NOMO-1 treated with dmso at 0.1 percent for 144 hours (cell line): Measurements from ENCODE around the gene C9orf57.
"Not testable (repeated sequence)": the region's sequence is repeated elsewhere in the genome, so short reads cannot be mapped to it uniquely, and the experiment has no call there.

ENCODE experiments used
- DNase-seq: peaks from one replicate; lab custom pipeline; 2025; ENCODE audit not compliant: unreplicated experiment; lab: John Stamatoyannopoulos, UW

The C9orf57 gene, protein sequence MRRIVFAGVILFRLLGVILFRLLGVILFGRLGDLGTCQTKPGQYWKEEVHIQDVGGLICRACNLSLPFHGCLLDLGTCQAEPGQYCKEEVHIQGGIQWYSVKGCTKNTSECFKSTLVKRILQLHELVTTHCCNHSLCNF

GRCh38 chr9:72060513-72060912 lies at the start of gene C9orf57:
Gene C9orf57 (minus strand): TSS chr9:72060613. CDS start chr9:72059331, 1,282 bp downstream.
- DNase-seq, result no peak

- no peak for DNase-seq
Observed at GRCh38 chr9:72102520-72102919, 42.1 kb upstream of the C9orf57 start.

GRCh38 chr9:72095520-72095919 lies 35.1 kb upstream of the C9orf57 start:
- DNase-seq, result not testable (repeated sequence)

- no peak for DNase-seq
Observed at GRCh38 chr9:72092820-72093219, 32.4 kb upstream of the C9orf57 start.

GRCh38 chr9:72089451-72090130 lies 29.2 kb upstream of the C9orf57 start:
- no peak for DNase-seq

- no peak for DNase-seq
Observed at GRCh38 chr9:72082536-72082935, 22.1 kb upstream of the C9orf57 start.

- not testable (repeated sequence) for DNase-seq
Observed at GRCh38 chr9:72074666-72075065, 14.3 kb upstream of the C9orf57 start.

DNA sequence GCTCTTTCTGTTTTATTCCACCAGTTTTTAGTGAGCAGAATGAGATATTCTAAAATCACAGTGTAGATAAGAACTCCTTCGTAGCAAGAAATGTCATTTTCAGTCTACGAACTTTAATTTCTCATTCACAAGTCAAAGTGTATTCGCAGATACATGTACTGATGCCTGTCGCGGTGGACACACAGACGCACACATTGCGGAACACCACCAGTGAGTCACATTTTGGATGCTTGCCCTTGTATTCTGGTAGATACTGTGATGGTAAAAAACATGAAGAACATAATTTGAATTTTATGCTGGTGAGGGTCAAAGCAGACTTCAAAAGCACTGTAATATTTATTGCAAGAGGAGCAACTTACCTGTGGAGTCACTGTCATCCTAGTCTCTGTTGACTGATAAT lies 4.7 kb upstream of the C9orf57 start:
- no peak for DNase-seq

DNA sequence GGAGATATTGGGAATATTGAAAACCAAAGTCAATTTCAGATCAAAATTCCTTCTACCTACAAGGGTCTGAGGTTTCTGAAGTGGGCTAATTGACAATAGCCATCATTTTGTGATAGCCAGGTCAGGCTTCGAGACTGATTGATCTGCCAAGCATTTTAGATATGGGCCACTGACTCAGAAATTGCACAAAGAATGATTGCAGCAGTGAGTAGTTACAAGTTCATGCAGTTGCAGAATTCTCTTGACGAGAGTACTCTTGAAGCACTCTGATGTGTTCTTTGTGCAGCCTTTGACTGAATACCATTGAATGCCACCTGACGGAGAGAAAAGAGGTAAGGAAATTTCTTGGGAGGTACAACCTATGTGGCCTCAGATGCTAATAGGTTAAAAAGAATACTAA lies 8.3 kb downstream of the C9orf57 start:
- no peak for DNase-seq

DNA sequence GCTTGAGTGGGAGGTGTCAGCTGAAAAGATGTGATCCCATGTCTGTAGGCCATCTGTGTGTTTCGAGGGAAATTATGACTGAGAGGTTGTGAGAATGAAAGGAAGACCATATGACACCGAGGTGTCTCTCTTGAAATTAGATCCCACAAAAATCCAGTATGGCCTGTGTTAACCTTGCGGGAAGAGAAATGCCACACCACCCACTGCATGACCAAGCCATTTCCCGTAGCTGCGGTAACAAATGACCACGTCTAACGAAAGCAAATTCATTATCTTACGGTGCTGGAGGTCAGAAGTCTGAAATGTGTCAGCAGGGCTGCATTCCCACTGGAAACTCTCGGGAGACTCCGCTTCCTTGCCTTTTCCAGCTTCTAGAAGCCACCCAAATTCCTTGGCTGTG lies 11.6 kb downstream of the C9orf57 start:
- DNase-seq, result no peak

DNA sequence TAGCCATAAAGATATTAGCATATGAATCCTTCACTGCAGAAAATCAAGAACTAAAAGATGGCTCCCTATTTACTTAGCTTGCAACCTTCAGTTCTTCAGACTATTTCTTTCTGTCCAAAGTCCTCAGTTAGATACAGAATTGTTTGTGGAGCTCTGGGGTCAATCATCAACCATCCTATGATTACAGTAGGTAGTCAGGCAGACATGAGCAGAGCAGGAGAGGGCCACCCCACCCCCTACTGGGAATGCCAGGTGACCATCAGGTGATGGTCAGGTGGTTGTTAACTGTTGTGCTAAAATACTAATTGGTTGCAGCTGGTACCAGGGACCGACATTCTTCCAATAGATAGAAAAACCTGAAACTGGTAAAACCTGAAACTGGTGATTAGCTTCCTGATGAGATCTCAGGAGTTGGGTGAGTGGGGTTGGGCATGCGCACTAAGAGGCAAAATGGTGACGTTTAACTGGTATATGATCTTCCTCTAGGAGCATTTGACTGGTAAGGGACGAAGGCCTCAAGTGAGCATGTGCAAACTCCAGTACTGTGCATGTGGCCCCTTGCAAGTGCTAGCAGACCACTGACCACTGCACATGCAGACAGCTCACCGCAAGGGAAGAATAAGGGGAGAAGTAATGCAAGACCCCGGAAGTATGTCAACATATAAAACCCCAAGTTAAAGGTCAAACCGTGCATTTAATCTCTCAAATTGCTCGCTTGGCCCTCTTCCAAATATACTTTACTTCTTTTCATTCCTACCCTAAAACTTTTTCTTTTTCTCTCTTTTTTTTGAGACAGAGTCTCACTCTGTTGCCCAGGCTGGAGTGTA lies 13.6 kb downstream of the C9orf57 start:
- no peak for DNase-seq

DNA sequence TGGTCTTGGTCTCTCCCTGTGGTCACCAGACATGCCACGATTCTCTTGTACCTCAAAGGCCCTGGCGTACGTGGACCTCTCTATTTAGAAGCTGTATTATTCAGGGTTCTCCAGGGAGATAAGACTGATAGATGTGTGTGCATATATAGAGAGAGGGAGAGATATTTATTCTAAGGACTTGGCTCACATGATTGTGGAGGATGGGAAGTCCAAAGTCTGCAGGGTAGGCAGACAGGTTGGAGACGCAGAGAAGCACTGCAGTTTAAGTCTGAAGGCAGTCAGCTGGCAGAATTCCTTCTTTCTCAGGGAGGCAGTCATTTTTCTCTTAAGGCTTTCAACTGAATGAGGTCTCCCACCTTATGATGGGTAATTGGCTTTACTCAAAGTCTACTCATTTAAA lies 16.3 kb downstream of the C9orf57 start:
- no peak for DNase-seq

- no peak for DNase-seq
Observed at GRCh38 chr9:72043576-72043975, 16.8 kb downstream of the C9orf57 start.

GRCh38 chr9:72042928-72043327 lies 17.5 kb downstream of the C9orf57 start:
- no peak for DNase-seq

- DNase-seq, result peak; percentile 19
Observed at GRCh38 chr9:72041775-72042194, 18.6 kb downstream of the C9orf57 start.

DNA sequence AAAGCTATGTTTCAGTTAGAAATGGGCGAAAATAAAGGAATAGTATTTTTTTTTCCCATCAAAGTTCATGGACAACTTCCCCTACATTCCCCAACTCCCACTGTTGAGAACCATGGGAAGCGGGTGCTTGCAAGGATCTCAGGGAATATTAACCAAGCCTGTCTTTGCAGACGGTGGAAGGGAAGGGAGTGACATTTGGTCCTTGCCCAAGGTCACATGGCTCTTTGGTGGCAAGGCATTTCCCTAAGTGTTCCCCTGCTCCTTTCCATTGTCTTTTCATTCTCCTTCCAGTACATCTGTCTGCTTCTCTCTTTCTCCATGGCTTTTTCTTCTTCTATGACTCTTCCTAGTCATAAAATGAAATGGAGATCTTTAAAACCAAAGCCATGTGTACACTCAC lies 19.0 kb downstream of the C9orf57 start:
- DNase-seq, result no peak

DNA sequence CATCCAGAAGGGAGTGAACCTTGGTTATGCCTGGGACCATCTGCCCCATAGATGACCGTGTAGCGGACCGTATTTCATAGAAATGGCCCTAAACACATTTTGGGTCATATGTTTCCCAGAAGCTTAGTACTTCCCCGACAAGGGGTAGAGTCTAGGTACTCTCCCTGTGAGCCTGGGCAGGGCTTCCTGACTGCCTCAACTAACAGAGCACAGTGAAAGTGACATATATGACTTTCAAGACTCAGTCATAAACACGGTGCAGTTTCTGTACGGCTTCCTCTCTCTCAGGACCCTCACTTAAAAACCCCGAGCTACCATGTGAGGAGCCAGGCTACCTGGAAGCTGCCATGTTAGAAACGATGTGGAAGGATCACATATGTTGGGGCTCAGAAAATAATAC lies 20.9 kb downstream of the C9orf57 start:
- DNase-seq, result no peak

DNA sequence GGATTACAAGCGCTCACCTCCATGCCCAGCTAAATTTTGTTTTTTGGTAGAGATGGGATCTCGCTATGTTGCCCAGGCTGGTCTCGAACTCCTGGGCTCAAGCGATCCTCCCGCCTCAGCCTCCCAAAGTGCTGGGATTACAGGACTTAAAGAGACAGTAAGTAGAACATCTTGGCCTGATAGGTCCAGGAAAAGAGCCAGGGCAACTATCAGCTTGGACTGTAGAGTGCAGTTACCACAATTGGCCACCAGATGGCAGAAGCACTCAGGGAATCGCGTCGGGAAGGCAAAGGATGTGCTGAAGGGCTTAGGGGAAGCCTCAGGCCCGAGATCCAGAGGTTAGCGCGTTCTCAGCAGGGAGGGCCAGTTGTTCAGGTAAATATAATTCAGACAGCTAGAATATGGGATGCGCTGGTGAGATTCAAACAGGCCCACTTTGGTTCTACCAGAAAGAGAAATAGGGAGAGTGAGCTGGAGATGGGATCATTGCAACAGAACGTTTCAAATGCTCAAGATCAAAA lies 21.5 kb downstream of the C9orf57 start:
- DNase-seq, result peak; percentile 9

GRCh38 chr9:72038408-72038807 lies 22.0 kb downstream of the C9orf57 start:
- no peak for DNase-seq

DNA sequence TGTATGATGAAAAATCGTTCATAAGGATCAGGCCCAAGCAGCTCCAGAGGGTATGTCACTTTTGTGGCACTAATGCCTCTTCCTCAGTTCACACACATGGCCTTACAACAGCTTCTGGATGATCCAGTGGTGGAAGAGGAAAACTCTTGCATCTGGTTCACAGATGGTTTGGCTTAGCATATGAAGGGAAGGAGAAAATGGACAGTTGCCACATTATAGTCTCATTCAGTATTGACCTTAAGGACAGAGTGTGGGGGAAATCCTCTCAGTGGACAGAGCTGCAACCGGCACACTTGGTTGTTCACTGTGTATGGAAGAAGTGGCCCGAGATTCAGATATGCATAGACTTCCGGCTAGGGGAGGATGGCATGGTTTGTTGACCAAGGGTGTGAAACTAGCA lies 22.8 kb downstream of the C9orf57 start:
- no peak for DNase-seq

DNA sequence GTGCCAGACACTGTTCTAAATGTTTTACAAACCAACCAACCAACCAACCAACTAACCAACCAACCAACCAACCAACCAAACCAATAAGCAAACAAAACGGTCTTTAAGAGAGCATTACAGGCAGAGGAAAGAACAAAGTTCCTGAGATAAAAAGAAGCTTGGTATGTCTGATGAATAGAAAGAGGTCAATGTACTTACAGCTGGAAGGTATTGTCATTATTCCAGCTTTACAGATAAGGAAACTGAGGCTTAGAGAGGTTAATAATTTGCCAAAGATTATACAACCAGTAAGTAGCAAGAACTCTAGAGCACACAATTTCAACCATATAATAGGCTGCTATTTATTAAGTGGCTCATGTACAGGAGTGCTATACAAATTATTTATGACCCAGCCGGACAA lies 29.6 kb downstream of the C9orf57 start:
- DNase-seq, result no peak

GRCh38 chr9:72029986-72030385 lies 30.4 kb downstream of the C9orf57 start:
- no peak for DNase-seq
